DND-41 (cell line): ENCODE data around the gene PLD5.

Experiments
- EZH2 ChIP-seq: IDR thresholded peaks from 3 replicates; pipeline ENCODE4 v1.6.1; 2012; ENCODE audit warnings: borderline replicate concordance, low read depth, mild to moderate bottlenecking, moderate library complexity, low read length, inconsistent platforms; ENCODE audit not compliant: severe bottlenecking
- TF ChIP-seq, protein P1 (sequence below): IDR thresholded peaks from 2 replicates; pipeline ENCODE4 v1.5.1; 2012; ENCODE audit warnings: borderline replicate concordance, low read length, moderate library complexity, mild to moderate bottlenecking; ENCODE audit not compliant: poor library complexity, severe bottlenecking; ENCODE audit errors: extremely low read depth

DNA sequence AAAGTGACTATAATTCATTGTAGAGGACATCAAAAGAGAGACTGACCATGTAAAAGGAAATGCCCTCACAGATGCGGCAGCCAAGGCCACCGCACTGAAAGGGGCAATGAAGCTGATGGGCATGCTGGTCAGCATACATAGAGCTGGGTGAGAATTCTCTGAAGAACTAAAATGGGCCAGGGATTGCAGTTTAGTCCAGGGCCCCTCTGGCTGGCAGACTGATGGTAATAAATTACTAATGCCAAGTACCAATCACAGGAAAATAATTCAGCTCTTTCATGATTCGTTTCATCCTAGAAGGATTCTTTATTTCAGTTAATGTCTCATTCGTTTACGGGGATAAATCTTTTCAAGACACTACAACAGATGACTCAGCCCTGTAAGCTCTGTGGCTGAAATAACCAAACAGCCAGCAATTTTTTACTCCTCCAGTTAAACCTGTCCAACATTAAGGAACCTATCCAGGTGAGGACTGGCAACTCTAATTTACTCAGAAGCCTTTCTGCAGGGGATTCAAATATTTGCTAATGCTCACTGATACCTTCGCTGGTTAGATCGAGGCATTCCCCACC lies 468.7 kb downstream of the PLD5 start:
- TF ChIP-seq, protein P1, sequence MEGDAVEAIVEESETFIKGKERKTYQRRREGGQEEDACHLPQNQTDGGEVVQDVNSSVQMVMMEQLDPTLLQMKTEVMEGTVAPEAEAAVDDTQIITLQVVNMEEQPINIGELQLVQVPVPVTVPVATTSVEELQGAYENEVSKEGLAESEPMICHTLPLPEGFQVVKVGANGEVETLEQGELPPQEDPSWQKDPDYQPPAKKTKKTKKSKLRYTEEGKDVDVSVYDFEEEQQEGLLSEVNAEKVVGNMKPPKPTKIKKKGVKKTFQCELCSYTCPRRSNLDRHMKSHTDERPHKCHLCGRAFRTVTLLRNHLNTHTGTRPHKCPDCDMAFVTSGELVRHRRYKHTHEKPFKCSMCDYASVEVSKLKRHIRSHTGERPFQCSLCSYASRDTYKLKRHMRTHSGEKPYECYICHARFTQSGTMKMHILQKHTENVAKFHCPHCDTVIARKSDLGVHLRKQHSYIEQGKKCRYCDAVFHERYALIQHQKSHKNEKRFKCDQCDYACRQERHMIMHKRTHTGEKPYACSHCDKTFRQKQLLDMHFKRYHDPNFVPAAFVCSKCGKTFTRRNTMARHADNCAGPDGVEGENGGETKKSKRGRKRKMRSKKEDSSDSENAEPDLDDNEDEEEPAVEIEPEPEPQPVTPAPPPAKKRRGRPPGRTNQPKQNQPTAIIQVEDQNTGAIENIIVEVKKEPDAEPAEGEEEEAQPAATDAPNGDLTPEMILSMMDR: no peak
- no peak for TF ChIP-seq EZH2
